ENCODE data around the gene LRRC56. TPM values are rescaled to one million over a fixed set of nuclear protein-coding genes. Genes with fewer than 3 reads are reported as not detected.
"Not testable (repeated sequence)": the region's sequence is repeated elsewhere in the genome, so short reads cannot be mapped to it uniquely, and the experiment has no call there.

Gene LRRC56
- total and polyA plus RNA-seq, 2 donors (not counting 1 experiment from before 2014, with no cell fraction given), result 11.8 to 15.8 TPM

DNA sequence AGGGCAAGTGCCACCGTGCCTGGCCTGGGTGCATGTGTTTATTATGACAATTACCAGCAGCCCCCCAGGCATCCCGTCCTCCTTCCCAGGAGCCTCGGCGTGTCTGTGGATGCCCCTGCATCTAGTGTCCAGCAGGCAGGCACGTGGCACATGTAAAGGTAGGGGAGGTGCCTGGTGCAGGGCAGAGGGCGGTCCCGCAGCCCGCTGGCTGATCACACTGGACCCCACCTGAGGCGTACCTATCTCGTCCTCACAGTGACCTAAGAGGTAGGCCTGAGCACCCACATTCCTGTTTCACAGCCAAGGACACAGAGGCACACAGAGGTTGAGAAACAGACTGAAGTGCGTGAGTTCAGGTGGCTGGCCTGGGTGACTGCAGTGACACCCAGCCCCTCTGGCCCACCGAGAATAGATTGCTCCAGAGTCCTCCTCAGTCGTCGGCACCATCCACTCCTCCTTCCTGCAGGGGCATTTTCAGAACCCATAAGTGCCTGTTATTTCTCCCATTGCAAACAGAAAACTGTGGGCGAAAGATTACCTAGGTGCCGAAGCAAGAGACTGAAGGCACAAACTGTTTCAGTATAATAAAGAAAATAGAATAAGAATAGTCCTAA is 35.9 kb downstream of the LRRC56 start:
- H3K27me3 ChIP-seq (replicated peaks in 1 of 4; ENCODE audit: control extremely low read depth in 1 of 4, control insufficient read depth in 3 of 4, insufficient read depth in 4 of 4, low read length in 3 of 4), result peaks cover 0 to 18% (median 9%) of the 10 kb centered on the region in 4 experiments
- H3K4me3 ChIP-seq (ENCODE audit: control extremely low read depth in 1 of 5, extremely low read depth in 1 of 5, insufficient read depth in 1 of 5, low read depth in 2 of 5, low read length in 4 of 5), result no peak overlapping the region
- H3K9me3 Mint-ChIP-seq (ENCODE audit: insufficient read depth), result no peaks in the 10 kb centered on the region
- peaks cover 23% of the 10 kb centered on the region for H4K20me1 ChIP-seq (ENCODE audit: control insufficient read depth, insufficient read depth, low read length, poor library complexity, severe bottlenecking)
- peaks cover 31 to 34% of the 10 kb centered on the region in 2 donors for H3K4me1 ChIP-seq (ENCODE audit: control insufficient read depth in 2 of 2, insufficient read depth in 2 of 2, low read length in 2 of 2)
- peaks cover 25% of the 10 kb centered on the region for H3K4me1 Mint-ChIP-seq
- H3K27ac Mint-ChIP-seq, result no peak overlapping the region
- no peak overlapping the region for H3K4me3 Mint-ChIP-seq
- no peak overlapping the region for H3K9ac ChIP-seq (ENCODE audit: low read length)
- intact Hi-C loops (cut with micrococcal nuclease), result loop anchor here (10.0 kb wide), 1 partner anchor 812 kb away; the partner anchor contains the start of gene BRSK2
- ATAC-seq (ENCODE audit: low read depth), result no peak
- POLR2A ChIA-PET, result no interaction called here
- H3K27me3 Mint-ChIP-seq, result peaks cover 15% of the 10 kb centered on the region
- H3K27ac ChIP-seq (ENCODE audit: low read length in 2 of 2), result no peak overlapping the region
- H2AFZ ChIP-seq (ENCODE audit: insufficient read depth, low read depth, low read length, poor library complexity, severe bottlenecking), result no peak overlapping the region
- peaks cover 0 to 3% (median 0%) of the 10 kb centered on the region in 3 donors for H3K9me3 ChIP-seq (ENCODE audit: control extremely low read depth in 1 of 3, control insufficient read depth in 2 of 3, insufficient read depth in 1 of 3, low read length in 2 of 3)
- no peak for TF ChIP-seq EZH2 (IDR thresholded peaks at IDR 0.05; ENCODE audit: borderline replicate concordance, insufficient read depth, low read depth, low read length, poor library complexity, severe bottlenecking)
- TF ChIP-seq, protein P1, sequence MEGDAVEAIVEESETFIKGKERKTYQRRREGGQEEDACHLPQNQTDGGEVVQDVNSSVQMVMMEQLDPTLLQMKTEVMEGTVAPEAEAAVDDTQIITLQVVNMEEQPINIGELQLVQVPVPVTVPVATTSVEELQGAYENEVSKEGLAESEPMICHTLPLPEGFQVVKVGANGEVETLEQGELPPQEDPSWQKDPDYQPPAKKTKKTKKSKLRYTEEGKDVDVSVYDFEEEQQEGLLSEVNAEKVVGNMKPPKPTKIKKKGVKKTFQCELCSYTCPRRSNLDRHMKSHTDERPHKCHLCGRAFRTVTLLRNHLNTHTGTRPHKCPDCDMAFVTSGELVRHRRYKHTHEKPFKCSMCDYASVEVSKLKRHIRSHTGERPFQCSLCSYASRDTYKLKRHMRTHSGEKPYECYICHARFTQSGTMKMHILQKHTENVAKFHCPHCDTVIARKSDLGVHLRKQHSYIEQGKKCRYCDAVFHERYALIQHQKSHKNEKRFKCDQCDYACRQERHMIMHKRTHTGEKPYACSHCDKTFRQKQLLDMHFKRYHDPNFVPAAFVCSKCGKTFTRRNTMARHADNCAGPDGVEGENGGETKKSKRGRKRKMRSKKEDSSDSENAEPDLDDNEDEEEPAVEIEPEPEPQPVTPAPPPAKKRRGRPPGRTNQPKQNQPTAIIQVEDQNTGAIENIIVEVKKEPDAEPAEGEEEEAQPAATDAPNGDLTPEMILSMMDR (IDR thresholded peaks at IDR 0.05), result no peak
- H3K36me3 ChIP-seq (replicated peaks in 1 of 2; ENCODE audit: control extremely low read depth in 1 of 2, control insufficient read depth in 1 of 2, extremely low read depth in 1 of 2, insufficient read depth in 2 of 2, low read length in 1 of 2), result peaks cover 0 to 1% of the 10 kb centered on the region in 2 experiments
- WGBS (ENCODE audit: insufficient coverage), result 98% methylated on average over 8 of the region's 16 CpGs
- peaks cover 16% of the 10 kb centered on the region for H3K79me2 ChIP-seq (ENCODE audit: control insufficient read depth, insufficient read depth, low read length)
- CTCF ChIA-PET, result no interaction called here
- no peak overlapping the region for H3K4me2 ChIP-seq (replicated peaks; ENCODE audit: low read depth, low read length, poor library complexity, severe bottlenecking)
- no peak for DNase-seq

DNA sequence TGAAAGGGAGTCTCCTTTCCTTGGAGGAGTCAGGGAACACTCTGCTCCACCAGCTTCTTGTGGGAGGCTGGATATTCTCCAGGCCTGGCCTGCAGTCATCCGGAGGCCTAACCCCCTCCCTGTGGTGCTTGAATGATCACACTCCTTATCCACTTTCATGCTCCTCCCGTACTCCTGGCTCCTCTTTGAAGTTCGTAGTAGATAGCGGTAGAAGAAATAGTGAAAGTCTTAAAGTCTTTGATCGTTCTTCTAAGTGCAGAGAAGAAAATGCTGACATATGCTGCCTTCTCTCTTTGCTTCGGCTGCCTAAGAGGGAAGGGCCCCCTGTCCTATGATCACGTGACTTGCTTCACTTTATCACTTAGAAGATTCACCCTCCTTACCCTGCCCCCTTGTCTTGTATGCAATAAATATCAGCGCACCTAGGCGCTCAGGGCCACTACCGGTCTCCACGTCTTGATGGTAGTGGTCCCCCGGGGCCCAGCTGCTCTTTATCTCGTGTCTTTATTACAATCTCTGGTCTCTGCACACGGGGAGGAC is 36.8 kb downstream of the LRRC56 start:
- H3K27ac Mint-ChIP-seq; H3K9me3 ChIP-seq (ENCODE audit: control extremely low read depth in 1 of 3, control insufficient read depth in 2 of 3, insufficient read depth in 1 of 3, low read length in 2 of 3); ATAC-seq (ENCODE audit: low read depth); H2AFZ ChIP-seq (ENCODE audit: insufficient read depth, low read depth, low read length, poor library complexity, severe bottlenecking); H3K36me3 ChIP-seq (replicated peaks in 1 of 2; ENCODE audit: control extremely low read depth in 1 of 2, control insufficient read depth in 1 of 2, extremely low read depth in 1 of 2, insufficient read depth in 2 of 2, low read length in 1 of 2); POLR2A ChIA-PET; H3K9ac ChIP-seq (ENCODE audit: low read length); CTCF ChIA-PET; H3K27ac ChIP-seq (ENCODE audit: low read length in 2 of 2); H3K4me3 ChIP-seq (ENCODE audit: control extremely low read depth in 1 of 5, extremely low read depth in 1 of 5, insufficient read depth in 1 of 5, low read depth in 2 of 5, low read length in 4 of 5); H3K9me3 Mint-ChIP-seq (ENCODE audit: insufficient read depth); DNase-seq: not testable (repeated sequence)
- Histone ChIP-seq H3K4me2 (replicated peaks; ENCODE audit: low read depth, low read length, poor library complexity, severe bottlenecking) (peak overlapping the region; percentile 98), H4K20me1 (ENCODE audit: control insufficient read depth, insufficient read depth, low read length, poor library complexity, severe bottlenecking) (peaks cover 32% of the 10 kb centered on the region), H3K79me2 (ENCODE audit: control insufficient read depth, insufficient read depth, low read length) (peaks cover 24% of the 10 kb centered on the region), H3K4me1 (ENCODE audit: control insufficient read depth in 2 of 2, insufficient read depth in 2 of 2, low read length in 2 of 2) (peaks cover 30 to 39% of the 10 kb centered on the region in 2 donors), H3K27me3 (replicated peaks in 1 of 4; ENCODE audit: control extremely low read depth in 1 of 4, control insufficient read depth in 3 of 4, insufficient read depth in 4 of 4, low read length in 3 of 4) (peaks cover 0 to 18% (median 9%) of the 10 kb centered on the region in 4 experiments)
- intact Hi-C loops (cut with micrococcal nuclease), result loop anchor here (10.0 kb wide), 1 partner anchor 811 kb away; the partner anchor contains the start of gene BRSK2
- WGBS (ENCODE audit: insufficient coverage), result 59% methylated on average over 9 of the region's 14 CpGs
- Mint-ChIP-seq H3K27me3 (peaks cover 15% of the 10 kb centered on the region), H3K4me1 (peaks cover 33% of the 10 kb centered on the region), H3K4me3 (peak overlapping the region; percentile 88)

Data from B cell (primary cell).